ENCODE results near the gene CALM1.
A peak's percentile ranks its signal among the peaks of the same experiment; 100 is the strongest.

Gene CALM1

GRCh38 chr14:90396341-90397339, at the start of gene CALM1:
Gene CALM1, plus strand, starts transcription at chr14:90397029. Its CDS starts 202 bp downstream, at chr14:90397231.
- peak; percentile 97 for DNase-seq

GRCh38 chr14:90348270-90348669, 48.6 kb upstream of the CALM1 start:
- no peak for DNase-seq

DNA sequence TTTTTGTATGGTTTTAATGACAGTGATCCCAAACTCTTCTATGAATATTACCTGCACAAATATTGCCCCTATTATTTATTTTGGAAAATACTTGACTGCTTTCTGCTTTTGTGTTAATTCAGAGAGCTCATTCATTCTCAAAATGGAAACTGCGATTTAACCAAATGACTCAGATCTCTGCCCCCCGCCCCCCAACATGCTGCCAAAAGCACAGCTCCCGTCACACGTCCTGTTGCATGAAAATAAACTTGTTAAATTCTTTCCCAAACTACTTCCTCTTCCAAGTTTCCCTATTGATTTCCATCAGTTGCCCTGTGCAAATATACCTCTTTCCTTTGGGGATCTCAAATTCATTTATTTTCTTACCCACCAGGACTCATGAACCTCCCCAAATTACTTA, 47.1 kb upstream of the CALM1 start:
- DNase-seq = no peak

GRCh38 chr14:90354551-90355298, 42.1 kb upstream of the CALM1 start:
- no peak for DNase-seq

GRCh38 chr14:90355540-90356518, 41.0 kb upstream of the CALM1 start:
- DNase-seq = no peak

- DNase-seq = no peak
Measured at GRCh38 chr14:90356925-90357324, 39.9 kb upstream of the CALM1 start.

DNA sequence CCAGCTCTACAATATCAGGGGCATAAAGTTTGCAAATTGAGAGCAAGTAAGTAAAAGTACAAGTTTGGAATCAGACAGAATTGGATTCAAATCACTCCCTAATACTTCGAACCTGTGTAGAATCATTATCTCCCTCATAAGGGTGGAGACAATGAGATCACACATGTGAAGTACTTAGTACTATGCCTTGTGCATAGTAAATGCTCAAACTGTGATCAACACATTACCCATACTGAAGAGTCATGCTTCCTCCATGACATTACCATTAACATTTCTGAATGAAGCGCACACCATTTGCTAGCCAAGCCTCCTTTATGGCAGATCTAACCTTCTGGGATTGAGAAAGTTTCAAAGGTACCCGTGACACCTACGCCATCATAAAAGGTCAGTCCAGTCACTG, 38.5 kb upstream of the CALM1 start:
- no peak for DNase-seq

- no peak for DNase-seq
Measured at GRCh38 chr14:90361865-90362557, 34.8 kb upstream of the CALM1 start.

DNA sequence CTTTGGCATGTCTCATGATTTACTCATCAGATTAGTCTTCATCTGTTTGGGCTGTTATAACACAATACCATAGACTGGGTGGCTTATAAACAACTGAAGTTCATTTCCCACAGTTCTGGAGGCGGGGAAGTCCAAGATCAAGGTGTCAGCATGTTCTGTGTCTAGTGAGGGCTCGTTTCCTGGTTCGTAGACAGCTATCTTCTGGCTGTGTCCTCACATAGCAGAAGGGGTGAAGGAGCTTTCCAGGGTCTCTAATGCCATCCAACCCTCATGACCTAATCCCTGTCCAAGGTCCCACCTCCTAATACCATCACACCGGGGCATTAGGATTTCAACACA, 34.3 kb upstream of the CALM1 start:
- no peak for DNase-seq

GRCh38 chr14:90368946-90369721, 27.7 kb upstream of the CALM1 start:
- DNase-seq = no peak

- DNase-seq = no peak
Measured at GRCh38 chr14:90373887-90374286, 22.9 kb upstream of the CALM1 start.

DNA sequence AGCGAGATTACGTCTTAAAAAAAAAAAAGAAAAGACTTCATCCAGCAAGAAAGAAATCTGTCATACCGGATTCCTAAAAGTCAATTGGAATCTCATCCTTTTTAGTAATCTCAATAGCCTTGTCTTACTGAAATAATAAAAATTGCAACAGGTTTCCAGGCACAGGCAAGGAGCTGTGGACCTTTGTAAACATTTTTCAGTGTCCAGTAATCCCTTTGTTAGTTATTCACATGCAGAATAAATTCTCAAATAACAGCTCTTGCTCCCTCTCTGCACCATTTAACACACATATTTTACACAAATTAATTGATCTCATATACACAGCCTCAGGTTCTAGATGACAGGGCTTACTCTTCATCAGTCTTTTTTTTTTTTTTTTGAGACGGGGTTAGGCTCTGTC, 22.0 kb upstream of the CALM1 start:
- DNase-seq = no peak

- DNase-seq = no peak
Measured at GRCh38 chr14:90375934-90376333, 20.9 kb upstream of the CALM1 start.

- no peak for DNase-seq
Measured at GRCh38 chr14:90378249-90378648, 18.6 kb upstream of the CALM1 start.

- no peak for DNase-seq
Measured at GRCh38 chr14:90379106-90379505, 17.7 kb upstream of the CALM1 start.

- DNase-seq = no peak
Measured at GRCh38 chr14:90381011-90381786, 15.6 kb upstream of the CALM1 start.

DNA sequence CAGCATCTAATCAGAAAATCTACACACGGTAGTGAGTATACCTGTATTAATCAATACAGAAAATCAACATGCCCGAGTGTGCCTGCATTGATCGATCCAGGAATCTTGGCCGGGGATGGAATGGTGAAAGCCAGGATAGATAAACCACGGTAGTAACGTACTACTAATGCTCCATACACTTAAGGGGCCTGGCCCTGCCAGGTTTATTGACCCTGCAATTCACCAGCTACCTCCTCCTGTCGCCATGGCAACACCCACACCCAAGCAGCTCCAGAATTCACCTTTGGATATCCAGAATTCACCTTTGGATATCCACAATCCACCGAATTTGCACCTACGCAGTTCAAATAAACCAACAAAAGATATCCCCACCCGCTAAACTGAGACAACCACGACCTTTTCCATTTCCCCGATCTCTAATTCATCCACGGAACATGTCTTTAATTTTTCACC, 14.8 kb upstream of the CALM1 start:
- no peak for DNase-seq

- DNase-seq = peak; percentile 73
Measured at GRCh38 chr14:90382491-90383125, 14.2 kb upstream of the CALM1 start.

DNA sequence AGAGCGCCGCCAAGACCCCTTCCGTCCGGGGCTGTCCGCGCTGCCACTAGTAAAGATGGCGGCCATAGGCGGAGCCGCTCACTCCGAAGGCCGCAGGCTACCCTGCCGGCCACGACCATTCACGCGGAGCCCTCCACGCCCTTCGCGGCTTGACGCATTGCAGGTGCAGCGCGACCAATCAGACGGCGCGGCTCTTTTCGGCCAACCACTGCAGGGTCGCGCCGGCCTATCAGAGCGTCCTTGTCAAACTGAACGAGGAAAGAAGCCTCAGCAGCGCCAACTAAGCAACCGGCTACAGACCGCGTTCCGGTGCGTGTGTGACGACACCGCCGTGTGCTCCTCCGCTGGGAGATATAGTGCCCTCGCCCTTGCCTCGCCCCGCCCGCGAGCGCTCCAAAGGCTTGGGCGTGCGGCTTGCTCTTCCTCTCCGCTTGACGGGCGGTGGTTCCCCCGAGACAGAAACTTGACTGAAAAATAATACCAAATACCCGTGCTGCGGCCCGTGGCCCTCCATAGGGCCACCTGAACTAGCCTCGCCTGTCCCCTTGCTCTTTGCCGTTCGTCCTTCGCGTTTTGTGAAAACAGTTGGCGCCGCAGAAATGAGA, 13.6 kb upstream of the CALM1 start:
- DNase-seq = peak; percentile 97

Measured in activated CD4-positive, alpha-beta T cell treated with anti-CD3 and anti-CD28 coated beads for 1 hour (primary cell).